Right atrium auricular region (tissue), 2 donors: ENCODE results near the gene CYP2B6. TPM values are rescaled to one million over a fixed set of nuclear protein-coding genes. Genes with fewer than 3 reads are reported as not detected.
A peak's percentile ranks its signal among the peaks of the same experiment; 100 is the strongest.

Experiments
- DNase-seq: peaks from one replicate; pipeline ENCODE4 v3.0.0-alpha.2; 2019; ENCODE audit warnings: low spot score
- H3K27ac ChIP-seq, 2 donors: fragments of 200-600 bp; sonication (generic); 1 replicate in 1 of 2; 2 replicates in 1 of 2; pipeline ENCODE4 v1.5.1; 2016 to 2019
- H3K27me3 ChIP-seq, 2 donors: fragments of 200-600 bp; sonication (generic); one replicate each; pipeline versions ENCODE4 v1.5.1 to v1.6.0; 2017 to 2019
- H3K36me3 ChIP-seq: fragments of 200-600 bp; sonication (generic); one replicate; pipeline ENCODE4 v1.5.1; 2016
- H3K4me1 ChIP-seq, 2 donors: fragments of 200-600 bp; sonication (generic); one replicate each; pipeline versions ENCODE4 v1.5.1 to v1.6.0; 2017 to 2019
- H3K4me3 ChIP-seq, 2 donors: fragments of 200-600 bp; sonication (generic); 1 replicate in 1 of 2; 2 replicates in 1 of 2; pipeline ENCODE4 v1.5.1; 2017 to 2019; ENCODE audit warnings: mild to moderate bottlenecking in 1 of 2, moderate library complexity in 1 of 2
- H3K9me3 ChIP-seq, 2 donors: fragments of 200-600 bp; sonication (generic); one replicate each; pipeline ENCODE4 v1.5.1; 2019
- total RNA-seq, 2 donors: library from RNA; depleted of rRNA; stranded (reverse); fragments of >200 nt; gene quantifications; one replicate each; pipeline ENCODE4 v1.1.0, GENCODE V29; 2016
- TF ChIP-seq, protein P1 (sequence below), 2 donors: fragments of 200-600 bp; sonication (generic); IDR thresholded peaks; one replicate each; pipeline ENCODE4 v1.5.1; 2019; ENCODE audit warnings: antibody characterized with exemption in 2 of 2

CYP2B6 gene
- total RNA-seq, 2 donors from 2014 or later = not detected

DNA sequence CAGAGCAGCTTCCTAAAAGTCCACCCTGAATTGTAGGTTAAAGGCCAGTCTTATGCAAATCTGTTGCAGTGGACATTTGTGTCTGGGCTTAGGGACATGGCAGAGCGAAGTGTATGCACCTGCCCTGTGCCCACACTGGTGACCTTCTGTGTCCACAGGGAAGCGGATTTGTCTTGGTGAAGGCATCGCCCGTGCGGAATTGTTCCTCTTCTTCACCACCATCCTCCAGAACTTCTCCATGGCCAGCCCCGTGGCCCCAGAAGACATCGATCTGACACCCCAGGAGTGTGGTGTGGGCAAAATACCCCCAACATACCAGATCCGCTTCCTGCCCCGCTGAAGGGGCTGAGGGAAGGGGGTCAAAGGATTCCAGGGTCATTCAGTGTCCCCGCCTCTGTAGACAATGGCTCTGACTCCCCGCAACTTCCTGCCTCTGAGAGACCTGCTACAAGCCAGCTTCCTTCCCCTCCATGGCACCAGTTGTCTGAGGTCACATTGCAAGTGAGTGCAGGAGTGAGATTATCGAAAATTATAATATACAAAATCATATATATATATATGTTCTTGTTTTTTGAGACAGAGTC, 25.5 kb downstream of the CYP2B6 start:
- Histone ChIP-seq H3K27ac (no peak overlapping the region), H3K9me3 (no peaks in the 10 kb centered on the region), H3K27me3 (no peaks in the 10 kb centered on the region), H3K4me1 (no peaks in the 10 kb centered on the region), H3K4me3 (no peak overlapping the region), H3K36me3 (no peaks in the 10 kb centered on the region)
- TF ChIP-seq, protein P1, sequence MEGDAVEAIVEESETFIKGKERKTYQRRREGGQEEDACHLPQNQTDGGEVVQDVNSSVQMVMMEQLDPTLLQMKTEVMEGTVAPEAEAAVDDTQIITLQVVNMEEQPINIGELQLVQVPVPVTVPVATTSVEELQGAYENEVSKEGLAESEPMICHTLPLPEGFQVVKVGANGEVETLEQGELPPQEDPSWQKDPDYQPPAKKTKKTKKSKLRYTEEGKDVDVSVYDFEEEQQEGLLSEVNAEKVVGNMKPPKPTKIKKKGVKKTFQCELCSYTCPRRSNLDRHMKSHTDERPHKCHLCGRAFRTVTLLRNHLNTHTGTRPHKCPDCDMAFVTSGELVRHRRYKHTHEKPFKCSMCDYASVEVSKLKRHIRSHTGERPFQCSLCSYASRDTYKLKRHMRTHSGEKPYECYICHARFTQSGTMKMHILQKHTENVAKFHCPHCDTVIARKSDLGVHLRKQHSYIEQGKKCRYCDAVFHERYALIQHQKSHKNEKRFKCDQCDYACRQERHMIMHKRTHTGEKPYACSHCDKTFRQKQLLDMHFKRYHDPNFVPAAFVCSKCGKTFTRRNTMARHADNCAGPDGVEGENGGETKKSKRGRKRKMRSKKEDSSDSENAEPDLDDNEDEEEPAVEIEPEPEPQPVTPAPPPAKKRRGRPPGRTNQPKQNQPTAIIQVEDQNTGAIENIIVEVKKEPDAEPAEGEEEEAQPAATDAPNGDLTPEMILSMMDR (IDR thresholded peaks at IDR 0.05) = no peak
- DNase-seq = peak; percentile 23

DNA sequence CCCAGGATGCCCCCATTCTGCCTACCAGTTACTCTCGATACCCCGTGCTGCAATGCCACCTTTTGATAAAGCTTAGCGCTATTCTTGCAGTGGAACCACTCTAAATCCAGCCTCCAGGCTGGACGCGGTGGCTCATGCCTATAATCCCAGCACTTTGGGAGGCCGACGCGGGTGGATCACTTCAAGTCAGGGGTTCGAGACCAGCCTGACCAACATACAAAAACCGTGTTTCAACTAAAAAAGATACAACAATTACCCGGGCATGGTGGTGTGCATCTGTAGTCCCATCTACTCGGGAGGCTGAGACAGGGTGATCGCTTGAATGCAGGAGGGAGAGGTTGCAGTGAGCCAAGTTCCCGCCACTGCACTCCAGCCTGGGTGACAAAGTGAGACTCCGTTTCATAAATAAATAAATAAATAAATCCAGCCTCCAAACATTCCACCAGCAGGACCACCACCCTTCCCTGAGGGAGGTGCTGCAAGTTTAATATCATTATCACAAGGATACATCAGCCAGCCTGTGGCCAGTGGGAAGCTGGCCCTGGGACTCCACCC, 27.7 kb downstream of the CYP2B6 start:
- TF ChIP-seq, protein P1 (IDR thresholded peaks at IDR 0.05) = no peak
- Histone ChIP-seq H3K4me1 (no peaks in the 10 kb centered on the region), H3K4me3 (no peak overlapping the region), H3K27me3 (no peaks in the 10 kb centered on the region), H3K9me3 (no peaks in the 10 kb centered on the region), H3K27ac (no peak overlapping the region), H3K36me3 (no peaks in the 10 kb centered on the region)
- no peak for DNase-seq

DNA sequence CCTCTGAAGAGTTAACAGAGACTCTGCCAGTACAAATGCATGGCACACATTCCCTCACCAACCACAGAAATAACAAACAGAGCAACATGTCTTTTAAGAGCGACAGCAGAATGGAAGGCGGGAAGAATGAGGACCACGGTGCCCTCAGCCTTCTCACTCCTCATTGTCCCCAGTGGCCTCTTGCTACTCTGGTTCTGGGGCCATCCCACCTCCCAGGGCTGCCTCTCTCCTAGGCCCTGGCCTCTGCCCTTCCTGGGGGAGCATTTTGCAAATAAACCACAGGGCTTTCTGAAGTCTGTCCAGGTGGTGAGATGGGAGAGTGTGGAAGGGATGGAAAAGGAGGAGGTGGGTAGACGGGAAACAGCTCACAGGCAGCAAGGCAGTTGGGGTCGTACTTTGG, 28.3 kb downstream of the CYP2B6 start:
- TF ChIP-seq, protein P1 (IDR thresholded peaks at IDR 0.05) = no peak
- Histone ChIP-seq H3K27ac (no peak overlapping the region), H3K9me3 (no peaks in the 10 kb centered on the region), H3K4me1 (no peaks in the 10 kb centered on the region), H3K27me3 (no peaks in the 10 kb centered on the region), H3K36me3 (no peaks in the 10 kb centered on the region), H3K4me3 (no peak overlapping the region)
- no peak for DNase-seq

DNA sequence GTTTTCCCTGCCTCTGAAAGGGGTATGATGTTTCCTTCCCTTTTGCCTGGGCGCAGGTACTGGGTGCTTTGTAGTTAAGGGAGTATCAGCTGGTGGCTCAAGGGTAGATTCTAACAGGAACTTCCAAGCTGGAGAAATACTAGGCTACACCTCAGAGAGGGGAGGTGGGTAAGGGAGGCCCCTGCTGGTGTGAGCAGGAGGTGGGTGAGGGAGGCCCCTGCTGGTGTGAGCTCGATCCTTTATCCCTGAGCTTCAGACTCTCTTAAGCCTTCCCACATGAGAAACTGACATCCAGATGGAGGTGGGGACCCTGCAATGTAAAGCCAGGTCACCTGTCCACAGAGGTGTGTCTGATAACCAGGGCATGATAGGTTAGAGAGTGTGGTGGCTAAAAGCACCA, 32.1 kb downstream of the CYP2B6 start:
- no peak overlapping the region for H3K4me3 ChIP-seq
- H3K9me3 ChIP-seq = no peaks in the 10 kb centered on the region
- no peaks in the 10 kb centered on the region for H3K27me3 ChIP-seq
- no peak for DNase-seq
- no peak overlapping the region for H3K27ac ChIP-seq
- TF ChIP-seq, protein P1 (IDR thresholded peaks at IDR 0.05) = no peak
- no peaks in the 10 kb centered on the region for H3K36me3 ChIP-seq
- H3K4me1 ChIP-seq = no peaks in the 10 kb centered on the region

DNA sequence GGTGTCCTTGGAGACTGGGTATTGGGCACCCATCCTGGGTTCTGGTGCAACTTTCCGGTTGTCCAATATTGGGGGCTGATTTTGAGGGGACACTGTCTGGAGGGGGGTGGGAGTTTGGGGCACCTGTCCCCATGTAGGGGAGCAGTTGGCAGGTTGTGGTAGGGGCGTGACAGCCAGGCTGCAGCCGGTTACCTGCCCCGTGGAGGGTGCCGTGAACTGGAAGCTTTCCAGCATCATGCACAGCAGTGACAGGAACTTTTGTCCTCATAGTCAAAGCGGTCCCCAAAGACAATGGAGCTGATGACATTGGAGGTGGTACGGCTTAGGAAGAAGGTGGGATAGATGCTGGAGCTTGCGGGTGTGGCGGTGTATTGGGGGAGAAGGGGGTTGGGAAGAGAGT, 34.3 kb downstream of the CYP2B6 start:
- TF ChIP-seq, protein P1 (IDR thresholded peaks at IDR 0.05) = no peak
- Histone ChIP-seq H3K4me1 (no peaks in the 10 kb centered on the region), H3K27me3 (no peaks in the 10 kb centered on the region), H3K9me3 (no peaks in the 10 kb centered on the region), H3K27ac (no peak overlapping the region), H3K36me3 (no peaks in the 10 kb centered on the region), H3K4me3 (no peak overlapping the region)
- DNase-seq = no peak

DNA sequence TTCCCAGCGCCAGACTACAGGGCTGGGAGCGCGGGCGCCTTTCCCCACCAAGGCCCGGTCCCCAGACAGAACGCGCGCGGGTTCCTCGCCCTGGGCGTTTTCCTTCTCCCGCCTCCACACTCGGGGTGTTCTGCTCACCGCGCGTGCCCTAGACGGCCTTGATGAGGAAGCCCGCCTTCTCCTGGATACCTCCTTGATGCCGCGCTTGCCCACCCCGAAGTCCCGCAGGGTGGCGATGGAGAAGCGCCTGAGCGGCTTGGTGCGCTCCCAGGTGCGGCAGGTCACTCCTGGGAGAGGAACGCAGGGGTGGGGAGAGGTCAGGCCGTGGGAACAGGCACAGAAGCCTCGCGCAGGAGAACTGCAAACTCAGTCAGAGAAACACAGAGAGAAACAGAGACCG, 34.8 kb downstream of the CYP2B6 start:
- no peak for DNase-seq
- Histone ChIP-seq H3K9me3 (no peaks in the 10 kb centered on the region), H3K27ac (no peak overlapping the region), H3K4me3 (no peak overlapping the region), H3K27me3 (no peaks in the 10 kb centered on the region), H3K36me3 (no peaks in the 10 kb centered on the region), H3K4me1 (no peaks in the 10 kb centered on the region)
- TF ChIP-seq, protein P1 (IDR thresholded peaks at IDR 0.05) = no peak
